ENCODE data around the gene XRCC3. TPM values are rescaled to one million over a fixed set of nuclear protein-coding genes. Genes with fewer than 3 reads are reported as not detected.

Gene XRCC3
- total RNA-seq, 1 experiment from 2014 or later: 46.7 TPM

DNA sequence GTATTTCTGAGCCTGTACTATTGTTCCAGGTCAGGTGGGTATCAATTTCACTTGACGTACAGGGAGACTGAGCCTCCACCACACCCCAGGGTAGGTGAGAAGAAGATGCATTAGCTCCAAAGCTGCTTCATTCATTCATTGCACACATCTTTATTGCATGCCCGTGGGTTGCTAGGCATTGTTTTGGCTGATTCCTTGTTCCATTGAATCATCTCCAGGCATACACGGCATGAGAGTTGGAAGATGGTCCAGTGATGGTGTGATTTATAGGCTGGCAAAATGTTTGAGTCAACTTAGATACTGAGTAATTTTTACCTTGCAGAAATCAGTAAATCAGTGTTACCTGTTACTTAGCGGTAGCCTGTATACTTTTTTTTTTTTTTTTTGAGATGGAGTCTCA lies 65.0 kb downstream of the XRCC3 start:
- CTCF ChIA-PET: no interaction called here
- Mint-ChIP-seq H3K9me3 (no peaks in the 10 kb centered on the region), H3K36me3 (peaks cover 15% of the 10 kb centered on the region), H3K4me3 (no peak overlapping the region), H3K4me1 (no peaks in the 10 kb centered on the region), H3K27ac (no peak overlapping the region), H3K27me3 (ENCODE audit: low read depth) (no peaks in the 10 kb centered on the region)
- DNase-seq (ENCODE audit: low spot score) (no peak), ATAC-seq (no peak)
- POLR2A ChIA-PET: no interaction called here
- no peak for TF ChIP-seq CREB1 (CRISPR knock-in tag; IDR thresholded peaks at IDR 0.05)
- no peak for TF ChIP-seq FOXK1 (CRISPR knock-in tag; IDR thresholded peaks at IDR 0.05)
- TF ChIP-seq, protein P1, sequence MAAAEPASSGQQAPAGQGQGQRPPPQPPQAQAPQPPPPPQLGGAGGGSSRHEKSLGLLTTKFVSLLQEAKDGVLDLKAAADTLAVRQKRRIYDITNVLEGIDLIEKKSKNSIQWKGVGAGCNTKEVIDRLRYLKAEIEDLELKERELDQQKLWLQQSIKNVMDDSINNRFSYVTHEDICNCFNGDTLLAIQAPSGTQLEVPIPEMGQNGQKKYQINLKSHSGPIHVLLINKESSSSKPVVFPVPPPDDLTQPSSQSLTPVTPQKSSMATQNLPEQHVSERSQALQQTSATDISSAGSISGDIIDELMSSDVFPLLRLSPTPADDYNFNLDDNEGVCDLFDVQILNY (CRISPR knock-in tag; IDR thresholded peaks at IDR 0.05): no peak
- no peak for TF ChIP-seq RORB (CRISPR knock-in tag; IDR thresholded peaks at IDR 0.05)

DNA sequence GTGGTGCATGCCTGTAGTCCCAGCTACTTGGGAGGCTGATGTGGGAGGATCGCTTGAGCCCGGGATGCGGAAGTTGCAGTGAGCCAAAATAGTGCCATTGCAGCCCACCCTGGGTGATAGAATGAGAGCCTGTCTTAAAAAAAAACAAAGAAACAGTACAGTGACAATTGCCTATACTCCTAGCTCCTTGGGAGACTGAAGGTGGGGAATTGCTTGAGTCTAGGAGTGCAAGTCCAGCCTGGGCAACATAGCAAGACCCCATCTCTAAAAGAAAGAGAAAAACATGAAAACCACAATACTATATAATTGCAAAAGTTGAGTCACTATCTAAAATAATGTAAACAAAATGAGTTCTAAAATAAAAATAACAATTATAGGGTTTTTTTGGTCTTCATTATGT lies 66.2 kb downstream of the XRCC3 start:
- no peaks in the 10 kb centered on the region for H3K9me3 Mint-ChIP-seq
- DNase-seq (ENCODE audit: low spot score) (no peak), ATAC-seq (no peak)
- H3K4me1 Mint-ChIP-seq: no peaks in the 10 kb centered on the region
- CTCF ChIA-PET: interaction anchor here (0.7 kb wide), 1 partner anchor 110 kb away, joined by 3 read pairs; no protein-coding TSS in a partner anchor
- TF ChIP-seq ZNF219 (CRISPR knock-in tag; IDR thresholded peaks at IDR 0.05; ENCODE audit: borderline replicate concordance) (no peak), ETV6 (CRISPR knock-in tag; IDR thresholded peaks at IDR 0.05) (no peak), GRHL2 (CRISPR knock-in tag; IDR thresholded peaks at IDR 0.05; ENCODE audit: insufficient replicate concordance, severe bottlenecking) (no peak), NFE2L1 (CRISPR knock-in tag; IDR thresholded peaks at IDR 0.05) (no peak), MXD4 (CRISPR knock-in tag; IDR thresholded peaks at IDR 0.05; ENCODE audit: borderline replicate concordance) (no peak), ZNF263 (CRISPR knock-in tag; IDR thresholded peaks at IDR 0.05; ENCODE audit: low read depth) (no peak), NR2C2 (CRISPR knock-in tag; IDR thresholded peaks at IDR 0.05) (no peak), RORB (CRISPR knock-in tag; IDR thresholded peaks at IDR 0.05) (no peak), JUN (CRISPR knock-in tag; IDR thresholded peaks at IDR 0.05) (no peak), IRF2 (CRISPR knock-in tag; IDR thresholded peaks at IDR 0.05; ENCODE audit: borderline replicate concordance, low read depth) (no peak)
- TF ChIP-seq, protein P2, sequence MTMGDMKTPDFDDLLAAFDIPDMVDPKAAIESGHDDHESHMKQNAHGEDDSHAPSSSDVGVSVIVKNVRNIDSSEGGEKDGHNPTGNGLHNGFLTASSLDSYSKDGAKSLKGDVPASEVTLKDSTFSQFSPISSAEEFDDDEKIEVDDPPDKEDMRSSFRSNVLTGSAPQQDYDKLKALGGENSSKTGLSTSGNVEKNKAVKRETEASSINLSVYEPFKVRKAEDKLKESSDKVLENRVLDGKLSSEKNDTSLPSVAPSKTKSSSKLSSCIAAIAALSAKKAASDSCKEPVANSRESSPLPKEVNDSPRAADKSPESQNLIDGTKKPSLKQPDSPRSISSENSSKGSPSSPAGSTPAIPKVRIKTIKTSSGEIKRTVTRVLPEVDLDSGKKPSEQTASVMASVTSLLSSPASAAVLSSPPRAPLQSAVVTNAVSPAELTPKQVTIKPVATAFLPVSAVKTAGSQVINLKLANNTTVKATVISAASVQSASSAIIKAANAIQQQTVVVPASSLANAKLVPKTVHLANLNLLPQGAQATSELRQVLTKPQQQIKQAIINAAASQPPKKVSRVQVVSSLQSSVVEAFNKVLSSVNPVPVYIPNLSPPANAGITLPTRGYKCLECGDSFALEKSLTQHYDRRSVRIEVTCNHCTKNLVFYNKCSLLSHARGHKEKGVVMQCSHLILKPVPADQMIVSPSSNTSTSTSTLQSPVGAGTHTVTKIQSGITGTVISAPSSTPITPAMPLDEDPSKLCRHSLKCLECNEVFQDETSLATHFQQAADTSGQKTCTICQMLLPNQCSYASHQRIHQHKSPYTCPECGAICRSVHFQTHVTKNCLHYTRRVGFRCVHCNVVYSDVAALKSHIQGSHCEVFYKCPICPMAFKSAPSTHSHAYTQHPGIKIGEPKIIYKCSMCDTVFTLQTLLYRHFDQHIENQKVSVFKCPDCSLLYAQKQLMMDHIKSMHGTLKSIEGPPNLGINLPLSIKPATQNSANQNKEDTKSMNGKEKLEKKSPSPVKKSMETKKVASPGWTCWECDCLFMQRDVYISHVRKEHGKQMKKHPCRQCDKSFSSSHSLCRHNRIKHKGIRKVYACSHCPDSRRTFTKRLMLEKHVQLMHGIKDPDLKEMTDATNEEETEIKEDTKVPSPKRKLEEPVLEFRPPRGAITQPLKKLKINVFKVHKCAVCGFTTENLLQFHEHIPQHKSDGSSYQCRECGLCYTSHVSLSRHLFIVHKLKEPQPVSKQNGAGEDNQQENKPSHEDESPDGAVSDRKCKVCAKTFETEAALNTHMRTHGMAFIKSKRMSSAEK (CRISPR knock-in tag; IDR thresholded peaks at IDR 0.05; ENCODE audit: borderline replicate concordance): no peak
- TF ChIP-seq, protein P3, sequence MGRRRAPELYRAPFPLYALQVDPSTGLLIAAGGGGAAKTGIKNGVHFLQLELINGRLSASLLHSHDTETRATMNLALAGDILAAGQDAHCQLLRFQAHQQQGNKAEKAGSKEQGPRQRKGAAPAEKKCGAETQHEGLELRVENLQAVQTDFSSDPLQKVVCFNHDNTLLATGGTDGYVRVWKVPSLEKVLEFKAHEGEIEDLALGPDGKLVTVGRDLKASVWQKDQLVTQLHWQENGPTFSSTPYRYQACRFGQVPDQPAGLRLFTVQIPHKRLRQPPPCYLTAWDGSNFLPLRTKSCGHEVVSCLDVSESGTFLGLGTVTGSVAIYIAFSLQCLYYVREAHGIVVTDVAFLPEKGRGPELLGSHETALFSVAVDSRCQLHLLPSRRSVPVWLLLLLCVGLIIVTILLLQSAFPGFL (CRISPR knock-in tag; IDR thresholded peaks at IDR 0.05; ENCODE audit: borderline replicate concordance): no peak
- TF ChIP-seq, protein P4, sequence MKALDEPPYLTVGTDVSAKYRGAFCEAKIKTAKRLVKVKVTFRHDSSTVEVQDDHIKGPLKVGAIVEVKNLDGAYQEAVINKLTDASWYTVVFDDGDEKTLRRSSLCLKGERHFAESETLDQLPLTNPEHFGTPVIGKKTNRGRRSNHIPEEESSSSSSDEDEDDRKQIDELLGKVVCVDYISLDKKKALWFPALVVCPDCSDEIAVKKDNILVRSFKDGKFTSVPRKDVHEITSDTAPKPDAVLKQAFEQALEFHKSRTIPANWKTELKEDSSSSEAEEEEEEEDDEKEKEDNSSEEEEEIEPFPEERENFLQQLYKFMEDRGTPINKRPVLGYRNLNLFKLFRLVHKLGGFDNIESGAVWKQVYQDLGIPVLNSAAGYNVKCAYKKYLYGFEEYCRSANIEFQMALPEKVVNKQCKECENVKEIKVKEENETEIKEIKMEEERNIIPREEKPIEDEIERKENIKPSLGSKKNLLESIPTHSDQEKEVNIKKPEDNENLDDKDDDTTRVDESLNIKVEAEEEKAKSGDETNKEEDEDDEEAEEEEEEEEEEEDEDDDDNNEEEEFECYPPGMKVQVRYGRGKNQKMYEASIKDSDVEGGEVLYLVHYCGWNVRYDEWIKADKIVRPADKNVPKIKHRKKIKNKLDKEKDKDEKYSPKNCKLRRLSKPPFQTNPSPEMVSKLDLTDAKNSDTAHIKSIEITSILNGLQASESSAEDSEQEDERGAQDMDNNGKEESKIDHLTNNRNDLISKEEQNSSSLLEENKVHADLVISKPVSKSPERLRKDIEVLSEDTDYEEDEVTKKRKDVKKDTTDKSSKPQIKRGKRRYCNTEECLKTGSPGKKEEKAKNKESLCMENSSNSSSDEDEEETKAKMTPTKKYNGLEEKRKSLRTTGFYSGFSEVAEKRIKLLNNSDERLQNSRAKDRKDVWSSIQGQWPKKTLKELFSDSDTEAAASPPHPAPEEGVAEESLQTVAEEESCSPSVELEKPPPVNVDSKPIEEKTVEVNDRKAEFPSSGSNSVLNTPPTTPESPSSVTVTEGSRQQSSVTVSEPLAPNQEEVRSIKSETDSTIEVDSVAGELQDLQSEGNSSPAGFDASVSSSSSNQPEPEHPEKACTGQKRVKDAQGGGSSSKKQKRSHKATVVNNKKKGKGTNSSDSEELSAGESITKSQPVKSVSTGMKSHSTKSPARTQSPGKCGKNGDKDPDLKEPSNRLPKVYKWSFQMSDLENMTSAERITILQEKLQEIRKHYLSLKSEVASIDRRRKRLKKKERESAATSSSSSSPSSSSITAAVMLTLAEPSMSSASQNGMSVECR (CRISPR knock-in tag; IDR thresholded peaks at IDR 0.05; ENCODE audit: borderline replicate concordance): no peak
- TF ChIP-seq, protein P5, sequence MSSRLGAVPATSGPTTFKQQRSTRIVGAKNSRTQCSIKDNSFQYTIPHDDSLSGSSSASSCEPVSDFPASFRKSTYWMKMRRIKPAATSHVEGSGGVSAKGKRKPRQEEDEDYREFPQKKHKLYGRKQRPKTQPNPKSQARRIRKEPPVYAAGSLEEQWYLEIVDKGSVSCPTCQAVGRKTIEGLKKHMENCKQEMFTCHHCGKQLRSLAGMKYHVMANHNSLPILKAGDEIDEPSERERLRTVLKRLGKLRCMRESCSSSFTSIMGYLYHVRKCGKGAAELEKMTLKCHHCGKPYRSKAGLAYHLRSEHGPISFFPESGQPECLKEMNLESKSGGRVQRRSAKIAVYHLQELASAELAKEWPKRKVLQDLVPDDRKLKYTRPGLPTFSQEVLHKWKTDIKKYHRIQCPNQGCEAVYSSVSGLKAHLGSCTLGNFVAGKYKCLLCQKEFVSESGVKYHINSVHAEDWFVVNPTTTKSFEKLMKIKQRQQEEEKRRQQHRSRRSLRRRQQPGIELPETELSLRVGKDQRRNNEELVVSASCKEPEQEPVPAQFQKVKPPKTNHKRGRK (CRISPR knock-in tag; IDR thresholded peaks at IDR 0.05; ENCODE audit: borderline replicate concordance): no peak
- TF ChIP-seq, protein P6, sequence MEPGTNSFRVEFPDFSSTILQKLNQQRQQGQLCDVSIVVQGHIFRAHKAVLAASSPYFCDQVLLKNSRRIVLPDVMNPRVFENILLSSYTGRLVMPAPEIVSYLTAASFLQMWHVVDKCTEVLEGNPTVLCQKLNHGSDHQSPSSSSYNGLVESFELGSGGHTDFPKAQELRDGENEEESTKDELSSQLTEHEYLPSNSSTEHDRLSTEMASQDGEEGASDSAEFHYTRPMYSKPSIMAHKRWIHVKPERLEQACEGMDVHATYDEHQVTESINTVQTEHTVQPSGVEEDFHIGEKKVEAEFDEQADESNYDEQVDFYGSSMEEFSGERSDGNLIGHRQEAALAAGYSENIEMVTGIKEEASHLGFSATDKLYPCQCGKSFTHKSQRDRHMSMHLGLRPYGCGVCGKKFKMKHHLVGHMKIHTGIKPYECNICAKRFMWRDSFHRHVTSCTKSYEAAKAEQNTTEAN (CRISPR knock-in tag; IDR thresholded peaks at IDR 0.05): no peak
- no peak overlapping the region for H3K4me3 Mint-ChIP-seq
- no peak overlapping the region for H3K27ac Mint-ChIP-seq
- H3K27me3 Mint-ChIP-seq (ENCODE audit: low read depth): no peaks in the 10 kb centered on the region
- peaks cover 7% of the 10 kb centered on the region; the same call in 1 of the 2 replicates for H3K36me3 Mint-ChIP-seq
- POLR2A ChIA-PET: no interaction called here

Measured in WTC11 (cell line).